IPS-NIHi11 (cell line): ENCODE results near the gene C19orf38.
"Not testable (repeated sequence)": the region's sequence is repeated elsewhere in the genome, so short reads cannot be mapped to it uniquely, and the experiment has no call there.

ENCODE experiments used
- DNase-seq: peaks from one replicate; pipeline ENCODE4 v3.0.0; 2012; ENCODE audit warnings: mixed read lengths, low spot score

C19orf38 gene

DNA sequence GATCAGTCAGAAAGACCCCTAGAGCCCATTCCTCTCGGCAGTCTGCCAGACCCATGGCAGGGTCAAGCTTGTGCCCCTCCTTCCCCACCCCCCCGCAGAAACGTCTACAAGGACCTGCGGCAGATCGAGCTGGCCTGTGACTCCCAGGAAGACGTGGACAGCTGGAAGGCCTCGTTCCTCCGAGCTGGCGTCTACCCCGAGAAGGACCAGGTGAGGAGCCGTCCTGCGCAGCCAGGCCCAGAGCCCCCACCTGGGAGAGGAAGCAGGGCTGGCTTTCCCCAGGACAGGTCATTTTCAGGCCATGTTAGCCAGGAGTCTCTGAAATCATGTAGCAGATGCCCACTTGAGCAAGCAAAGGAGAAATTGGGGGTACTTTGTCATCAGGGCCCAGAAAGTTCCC is 24.5 kb upstream of the C19orf38 start:
- no peak for DNase-seq

DNA sequence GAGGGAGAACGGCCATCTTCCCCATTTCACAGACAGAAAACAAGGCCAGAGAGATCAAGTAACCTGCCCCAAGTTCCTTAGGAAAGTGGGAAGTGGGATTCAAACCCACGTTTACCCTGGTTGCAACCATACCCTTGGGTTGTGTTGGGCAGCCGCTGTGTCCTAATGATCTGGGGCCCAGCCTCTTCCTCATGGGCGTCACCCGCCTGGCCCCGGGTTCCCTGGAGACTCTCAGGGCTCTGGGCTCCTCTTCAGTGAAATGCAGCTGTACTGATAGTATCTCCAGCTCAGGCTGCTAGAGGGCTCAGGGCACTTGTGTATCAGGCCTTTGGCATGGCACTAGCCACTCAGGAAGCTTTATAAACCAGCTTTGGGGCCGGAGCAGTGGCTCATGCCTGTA is 22.0 kb upstream of the C19orf38 start:
- DNase-seq: no peak

DNA sequence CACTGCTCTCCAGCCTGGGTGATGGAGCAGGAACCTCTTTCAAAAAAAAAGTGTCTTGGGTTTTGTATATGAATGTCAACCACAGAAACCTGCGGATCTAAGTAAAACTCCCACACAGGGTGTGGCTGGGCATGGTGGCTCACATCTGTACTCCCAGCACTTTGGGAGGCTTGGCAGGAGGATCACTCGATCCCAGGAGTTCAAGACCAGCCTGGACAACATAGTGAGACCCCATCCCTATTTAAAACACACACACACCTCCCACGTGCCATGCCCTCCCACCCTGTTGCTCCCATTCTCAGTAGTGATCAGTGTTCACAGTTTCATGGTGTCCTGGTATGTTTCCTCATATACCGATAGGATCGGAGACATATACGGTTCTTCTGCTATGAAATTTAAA is 21.4 kb upstream of the C19orf38 start:
- no peak for DNase-seq

- no peak for DNase-seq
Measured at GRCh38 chr19:10828981-10829821, 19.0 kb upstream of the C19orf38 start.

GRCh38 chr19:10829967-10830366 is 18.2 kb upstream of the C19orf38 start:
- DNase-seq: no peak

GRCh38 chr19:10830370-10830769 is 17.8 kb upstream of the C19orf38 start:
- no peak for DNase-seq

GRCh38 chr19:10830931-10831779 is 17.1 kb upstream of the C19orf38 start:
- no peak for DNase-seq

DNA sequence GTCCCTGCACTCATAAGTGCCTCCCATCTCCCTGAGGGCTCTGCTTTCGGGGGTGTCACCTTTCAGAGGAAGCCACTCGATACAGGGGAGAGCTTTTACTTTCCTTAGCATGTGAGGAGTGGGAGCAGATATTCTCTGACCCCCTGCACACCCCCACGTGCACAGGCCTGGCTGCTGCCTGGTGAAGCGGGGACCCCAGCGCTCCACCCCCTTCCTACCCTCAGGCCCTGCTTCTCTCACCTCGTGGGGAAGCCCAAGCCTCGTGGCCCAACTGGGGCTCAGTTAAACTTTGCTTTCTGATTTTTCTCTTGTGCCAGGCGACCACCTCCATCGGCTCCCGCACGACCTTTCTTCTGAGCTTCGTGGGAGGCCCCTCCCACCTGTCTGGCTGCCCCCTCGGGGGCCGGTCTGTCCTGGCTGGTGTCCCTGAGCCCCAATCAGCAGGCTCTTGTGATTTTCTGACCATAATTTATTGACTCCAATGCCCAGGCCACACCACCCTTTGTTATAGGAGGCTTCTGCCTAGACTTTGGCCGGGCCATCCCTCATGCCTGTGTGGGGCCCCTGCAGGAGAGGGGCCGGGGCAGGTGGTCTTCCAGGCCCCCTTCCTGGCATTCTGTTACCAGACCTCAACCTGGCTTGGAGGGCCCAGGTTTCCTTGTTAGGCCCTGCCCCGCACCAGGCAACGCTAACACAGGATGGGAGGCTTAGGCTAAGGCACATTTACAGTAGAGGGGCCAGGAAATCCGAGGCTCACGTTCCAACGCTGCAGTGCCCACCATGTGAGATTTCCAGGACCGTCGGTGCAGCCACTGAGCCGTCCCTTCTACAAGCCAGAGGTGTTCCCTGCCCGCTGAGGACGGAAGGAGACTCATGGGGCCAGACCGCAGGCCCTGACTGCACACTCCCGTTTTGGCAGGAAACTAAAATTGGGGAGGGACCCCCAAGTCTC is 16.0 kb upstream of the C19orf38 start:
- DNase-seq: no peak

DNA sequence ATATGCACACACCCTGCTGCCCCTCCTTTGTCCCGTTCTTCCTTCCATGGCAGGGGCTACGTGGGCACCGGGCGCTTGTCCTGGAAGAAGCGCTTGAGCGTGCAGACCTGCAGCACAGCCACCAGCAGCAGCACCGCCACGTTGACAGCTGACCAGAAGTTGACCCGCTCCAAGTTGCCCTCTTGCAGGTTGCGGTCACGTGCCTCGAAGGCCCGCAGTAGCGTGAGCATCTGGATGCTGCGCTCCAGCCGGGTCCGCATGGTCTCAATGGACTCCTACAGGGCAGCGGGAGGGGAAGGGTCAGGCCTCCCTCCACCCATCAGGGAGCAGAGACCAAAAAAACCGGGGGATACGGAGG is 15.3 kb upstream of the C19orf38 start:
- no peak for DNase-seq

DNA sequence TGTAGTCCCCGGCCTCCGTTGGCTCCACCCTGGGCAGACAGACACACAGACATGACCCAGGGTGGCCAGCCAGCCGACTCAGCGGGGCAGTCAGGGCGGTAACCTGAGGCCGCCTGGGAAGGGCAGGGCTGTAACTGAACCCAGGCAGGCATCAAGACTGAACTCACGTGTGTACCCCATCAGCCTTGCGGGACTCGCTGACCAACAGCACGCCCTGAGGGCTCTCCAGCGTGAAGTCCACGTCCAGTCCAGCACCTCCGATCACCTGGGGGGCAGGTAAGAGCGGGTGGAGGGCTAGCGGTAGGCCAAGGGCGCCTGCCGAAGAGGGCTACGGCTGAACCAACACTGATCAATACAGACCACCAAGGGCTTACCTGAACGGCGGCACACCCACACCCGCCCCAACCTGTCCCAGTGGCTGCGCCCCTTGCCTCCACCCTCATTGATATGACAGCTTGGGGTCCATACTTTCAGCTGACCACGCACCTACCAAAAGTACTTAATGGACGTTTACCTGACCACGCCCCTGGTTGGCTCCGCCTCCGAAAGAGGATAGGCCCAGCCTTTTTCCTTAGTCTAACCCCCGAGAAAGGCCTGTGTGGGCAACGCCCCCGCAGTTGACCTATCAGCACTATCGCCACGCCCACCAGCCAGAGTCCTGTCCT is 13.0 kb upstream of the C19orf38 start:
- DNase-seq: peak; percentile 99

DNA sequence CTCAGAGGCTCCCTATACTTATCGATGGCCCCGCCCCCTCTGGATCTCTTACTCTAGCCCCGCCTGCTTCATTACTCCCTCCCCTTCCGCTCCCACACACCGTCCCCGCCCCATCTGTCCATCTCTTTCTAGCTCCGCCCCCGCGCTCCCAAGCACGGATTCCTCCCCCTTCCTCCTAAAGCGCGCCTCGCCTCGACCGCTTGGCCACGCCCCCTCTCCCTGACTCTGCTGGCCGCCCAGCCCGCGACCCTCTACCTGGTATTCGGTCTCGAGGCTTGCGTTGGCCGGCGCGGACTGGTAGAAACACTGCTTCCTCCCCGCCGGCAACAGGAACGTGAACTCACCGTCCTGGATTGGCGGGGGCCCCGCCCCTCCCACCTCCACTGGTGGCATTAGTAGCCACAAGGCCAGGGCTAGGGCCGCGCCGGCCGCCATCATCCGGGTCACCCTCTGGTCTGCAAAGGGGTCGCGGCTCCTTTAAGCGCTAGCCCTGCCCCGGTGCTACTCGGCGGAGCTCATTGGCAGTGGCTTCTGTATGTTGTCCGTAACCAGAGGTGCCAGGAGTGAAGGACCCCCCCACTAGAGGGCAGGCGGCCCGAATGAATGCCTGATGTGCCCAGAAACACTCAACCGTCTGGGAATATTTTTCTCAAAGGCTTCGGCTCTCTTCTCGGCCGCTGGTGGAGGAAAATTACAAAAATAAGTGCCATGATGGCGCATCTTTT is 12.3 kb upstream of the C19orf38 start, which contains the start of gene TMED1:
Gene TMED1 (minus strand): TSS at position 459 of the 725 bp plus-strand sequence. CDS start 21 bp downstream, at position 438.
- peak; percentile 94 for DNase-seq

GRCh38 chr19:10836479-10837330 is 11.5 kb upstream of the C19orf38 start:
- peak; percentile 81 for DNase-seq

DNA sequence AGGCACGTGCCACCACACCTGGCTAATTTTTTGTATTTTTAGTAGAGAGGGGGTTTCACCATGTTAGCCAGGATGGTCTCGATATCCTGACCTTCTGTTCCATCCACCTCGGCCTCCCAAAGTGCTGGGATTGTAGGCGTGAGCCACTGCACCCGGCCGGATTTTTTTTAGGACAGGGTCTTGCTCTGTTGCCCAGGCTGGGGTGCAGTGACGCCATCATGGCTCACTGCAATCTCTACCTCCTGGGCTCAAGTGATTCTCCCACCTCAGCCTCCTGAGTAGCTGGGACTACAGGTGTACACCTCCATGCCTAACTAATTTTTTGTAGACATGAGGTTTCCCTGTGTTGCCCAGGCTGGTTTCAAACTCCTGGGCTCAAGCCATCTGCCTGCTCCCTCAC is 10.6 kb upstream of the C19orf38 start:
- DNase-seq: not testable (repeated sequence)

GRCh38 chr19:10838377-10838776 is 9.8 kb upstream of the C19orf38 start:
- DNase-seq: no peak

DNA sequence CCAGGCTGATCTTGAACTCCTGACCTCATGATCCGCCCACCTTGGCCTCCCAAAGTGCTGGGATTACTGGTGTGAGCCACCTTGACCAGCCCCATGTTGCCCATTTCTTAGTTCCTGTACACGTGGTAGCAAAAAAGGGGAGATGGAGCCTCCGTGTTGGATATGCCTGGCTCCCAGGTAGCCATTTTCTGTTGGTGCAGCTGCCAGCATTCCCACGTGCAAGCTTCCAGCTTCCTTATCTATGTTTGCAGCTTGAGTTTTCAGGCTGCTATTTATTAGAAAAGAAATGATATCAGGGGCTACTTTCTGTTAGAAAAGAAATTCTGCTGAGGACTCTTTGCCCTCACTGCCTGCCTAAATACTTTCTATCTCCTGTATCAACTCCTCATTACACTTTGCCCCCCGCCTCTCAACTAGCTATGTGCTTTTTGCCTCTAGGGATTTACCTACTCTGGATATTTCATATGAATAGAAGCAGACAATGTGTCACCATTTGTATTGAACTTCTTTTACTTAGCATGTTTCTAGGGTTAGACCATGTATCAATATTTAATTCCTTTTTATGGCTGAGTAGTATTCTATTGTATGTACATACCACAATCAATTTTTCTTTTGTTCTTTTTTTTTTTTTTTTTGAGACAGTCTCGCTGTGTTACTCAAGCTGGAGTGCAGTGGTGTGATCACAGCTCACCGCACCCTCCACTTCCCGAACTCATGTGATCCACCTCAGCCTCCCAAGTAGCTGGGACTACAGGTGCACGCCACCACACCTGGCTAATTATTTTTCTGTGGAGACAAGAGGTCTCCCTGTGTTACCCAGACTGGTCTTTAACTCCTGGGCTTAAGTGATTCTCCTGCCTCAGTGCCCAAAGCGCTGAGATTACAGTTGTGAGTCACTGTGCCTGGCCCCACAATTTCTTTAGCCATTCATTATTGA is 8.8 kb upstream of the C19orf38 start:
- DNase-seq: no peak

GRCh38 chr19:10842788-10843187 is 5.4 kb upstream of the C19orf38 start:
- no peak for DNase-seq

DNA sequence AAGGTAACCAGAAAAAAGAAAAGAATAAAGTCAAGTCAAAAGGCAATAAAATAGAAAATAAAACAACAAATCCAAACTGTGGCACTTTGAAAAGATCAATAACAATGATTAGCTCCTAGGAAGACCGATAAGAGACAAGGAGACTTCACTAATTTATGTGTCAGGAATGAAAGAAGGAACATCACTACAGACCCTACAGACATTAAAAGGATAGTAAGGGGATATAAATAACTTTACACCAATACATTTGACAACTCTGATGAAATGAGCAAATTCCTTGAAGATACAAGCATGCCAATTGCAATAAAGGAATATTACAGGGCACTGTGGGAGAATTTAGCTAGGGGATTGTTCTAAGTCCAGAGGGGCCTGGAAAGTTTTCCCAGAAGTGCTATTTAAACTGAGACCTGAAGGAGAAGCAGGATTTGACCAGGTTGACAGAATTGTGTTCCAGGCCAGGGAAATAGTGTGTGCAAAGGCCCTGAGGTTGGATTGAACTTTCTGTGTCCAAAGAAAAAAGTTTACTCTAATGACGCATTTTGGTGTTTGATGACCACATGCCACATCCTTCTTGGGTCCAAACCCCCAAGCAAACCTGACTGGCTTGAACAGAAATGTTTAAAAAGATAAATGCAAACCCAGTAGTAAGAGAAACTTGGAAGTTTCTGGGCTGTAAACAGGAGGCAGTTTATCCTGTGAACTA is 1.6 kb upstream of the C19orf38 start:
- DNase-seq: no peak

DNA sequence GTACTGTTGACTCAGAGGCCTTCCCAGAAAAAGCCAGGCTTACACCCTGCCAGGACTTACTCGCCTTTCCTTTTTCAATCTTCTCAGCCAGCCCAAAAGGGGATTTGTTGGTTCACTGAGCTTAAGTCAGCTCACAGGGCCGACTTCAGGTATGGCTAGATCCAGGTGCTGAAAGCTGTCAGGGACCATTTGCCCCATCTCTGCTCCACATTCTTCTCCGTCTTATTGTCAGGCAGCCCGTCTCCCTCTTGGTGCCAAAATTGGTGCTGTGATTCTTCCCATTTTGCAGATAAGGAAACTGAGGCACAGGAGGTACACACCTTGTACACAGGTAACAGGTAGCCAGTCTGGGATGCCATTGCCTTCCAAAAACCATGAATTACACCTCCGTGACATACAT is 2.4 kb downstream of the C19orf38 start:
- no peak for DNase-seq
